Neural progenitor cell (in vitro differentiated cells): Measurements from ENCODE around the gene AUH. TPM values are rescaled to one million over a fixed set of nuclear protein-coding genes. Genes with fewer than 3 reads are reported as not detected.

Experiments used
- DNase-seq: peaks from one replicate; pipeline ENCODE4 v3.0.0-alpha.2; 2016; ENCODE audit warnings: low spot score
- H2AFZ ChIP-seq: fragments of 200-600 bp; sonication (generic); replicated peaks from 2 replicates; pipeline ENCODE4 v1.6.1; 2016; ENCODE audit warnings: antibody characterized with exemption
- H3F3A ChIP-seq: fragments of 200-600 bp; sonication (generic); 2 replicates; pipeline ENCODE4 v1.6.1; 2016; ENCODE audit warnings: antibody characterized with exemption, low read depth
- H3K27ac ChIP-seq: fragments of 200-600 bp; sonication (generic); 2 replicates; pipeline ENCODE4 v1.5.1; 2016; ENCODE audit warnings: mild to moderate bottlenecking
- H3K27me3 ChIP-seq: fragments of 200-600 bp; sonication (generic); 2 replicates; pipeline ENCODE4 v1.6.1; 2016; ENCODE audit warnings: mild to moderate bottlenecking, moderate library complexity
- H3K36me3 ChIP-seq: fragments of 200-600 bp; sonication (generic); 2 replicates; pipeline ENCODE4 v1.5.1; 2016
- H3K4me1 ChIP-seq: fragments of 200-600 bp; sonication (generic); 2 replicates; pipeline ENCODE4 v1.6.1; 2016; ENCODE audit warnings: mixed run types
- H3K4me2 ChIP-seq: fragments of 200-600 bp; sonication (generic); 2 replicates; pipeline ENCODE4 v1.6.1; 2016
- H3K4me3 ChIP-seq: fragments of 200-600 bp; sonication (generic); 2 replicates; pipeline ENCODE4 v1.5.1; 2016
- H3K79me2 ChIP-seq: fragments of 200-600 bp; sonication (generic); 2 replicates; pipeline ENCODE4 v1.6.1; 2016; ENCODE audit warnings: low read depth
- H3K9ac ChIP-seq: fragments of 200-600 bp; sonication (generic); 2 replicates; pipeline ENCODE4 v1.6.1; 2016
- H3K9me3 ChIP-seq: fragments of 200-600 bp; sonication (generic); 2 replicates; pipeline ENCODE4 v1.5.1; 2016; ENCODE audit warnings: low read depth
- H4K20me1 ChIP-seq: fragments of 200-600 bp; sonication (generic); 2 replicates; pipeline ENCODE4 v1.6.1; 2016; ENCODE audit warnings: low read depth
- H3K27ac Mint-ChIP-seq: 3 replicates; pipeline ENCODE4 v1.8.0; 2021; ENCODE audit warnings: mixed read lengths
- H3K27me3 Mint-ChIP-seq: 2 replicates; pipeline ENCODE4 v1.8.0; 2022; ENCODE audit warnings: low read depth, mild to moderate bottlenecking, inconsistent platforms, moderate library complexity, mixed read lengths; ENCODE audit not compliant: insufficient read depth
- H3K36me3 Mint-ChIP-seq: 3 replicates; pipeline ENCODE4 v1.8.0; 2021; ENCODE audit warnings: mixed read lengths
- H3K4me1 Mint-ChIP-seq: 3 replicates; pipeline ENCODE4 v1.8.0; 2021; ENCODE audit warnings: mixed read lengths
- H3K4me3 Mint-ChIP-seq: 3 replicates; pipeline ENCODE4 v1.8.0; 2021; ENCODE audit warnings: mild to moderate bottlenecking, moderate library complexity, mixed read lengths
- H3K9me3 Mint-ChIP-seq: 3 replicates; pipeline ENCODE4 v1.8.0; 2020; ENCODE audit warnings: mixed read lengths
- EZH2 ChIP-seq: fragments of 200-600 bp; sonication (generic); IDR thresholded peaks from 2 replicates; pipeline ENCODE4 v1.6.1; 2017; ENCODE audit warnings: antibody characterized with exemption, mild to moderate bottlenecking, moderate library complexity
- EZH2phosphoT487 ChIP-seq: fragments of 200-600 bp; sonication (generic); IDR thresholded peaks from 2 replicates; pipeline ENCODE4 v1.6.1; 2017; ENCODE audit warnings: antibody characterized with exemption
- total RNA-seq: library from RNA; depleted of rRNA; stranded (reverse); fragments of >200 nt; gene quantifications from 2 replicates; pipeline ENCODE4 v1.2.3, GENCODE V29; 2015; ENCODE audit warnings: low replicate concordance
- TF ChIP-seq, protein P1 (sequence below): fragments of 200-600 bp; sonication (generic); IDR thresholded peaks from 2 replicates; pipeline ENCODE4 v1.5.1; 2017; ENCODE audit warnings: antibody characterized with exemption, mild to moderate bottlenecking

AUH gene
- total RNA-seq, 1 donor from 2014 or later, result 17.3 TPM

DNA sequence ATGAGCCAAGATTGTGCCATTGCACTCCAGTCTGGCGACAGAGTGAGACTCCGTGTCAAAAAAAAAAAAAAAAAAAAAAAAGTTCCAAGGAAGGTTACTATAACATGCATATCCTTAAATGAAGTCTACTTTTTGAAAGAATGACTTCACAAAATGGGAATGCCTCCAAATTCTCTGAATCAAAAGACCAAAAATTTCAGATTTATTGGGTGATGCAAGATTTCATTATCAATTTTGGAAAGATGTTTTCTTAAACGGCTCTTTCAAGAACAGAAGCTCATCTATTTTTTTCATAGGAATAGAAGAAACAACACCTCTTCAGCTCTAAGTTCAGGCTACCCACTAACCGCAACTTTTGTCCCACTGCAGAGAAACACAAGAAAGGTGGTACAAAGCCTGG, 69.9 kb downstream of the AUH start:
- H3K79me2 ChIP-seq, result no peaks in the 10 kb centered on the region
- no peaks in the 10 kb centered on the region for H3F3A ChIP-seq
- TF ChIP-seq EZH2, result no peak
- no peak for TF ChIP-seq EZH2phosphoT487
- TF ChIP-seq, protein P1, sequence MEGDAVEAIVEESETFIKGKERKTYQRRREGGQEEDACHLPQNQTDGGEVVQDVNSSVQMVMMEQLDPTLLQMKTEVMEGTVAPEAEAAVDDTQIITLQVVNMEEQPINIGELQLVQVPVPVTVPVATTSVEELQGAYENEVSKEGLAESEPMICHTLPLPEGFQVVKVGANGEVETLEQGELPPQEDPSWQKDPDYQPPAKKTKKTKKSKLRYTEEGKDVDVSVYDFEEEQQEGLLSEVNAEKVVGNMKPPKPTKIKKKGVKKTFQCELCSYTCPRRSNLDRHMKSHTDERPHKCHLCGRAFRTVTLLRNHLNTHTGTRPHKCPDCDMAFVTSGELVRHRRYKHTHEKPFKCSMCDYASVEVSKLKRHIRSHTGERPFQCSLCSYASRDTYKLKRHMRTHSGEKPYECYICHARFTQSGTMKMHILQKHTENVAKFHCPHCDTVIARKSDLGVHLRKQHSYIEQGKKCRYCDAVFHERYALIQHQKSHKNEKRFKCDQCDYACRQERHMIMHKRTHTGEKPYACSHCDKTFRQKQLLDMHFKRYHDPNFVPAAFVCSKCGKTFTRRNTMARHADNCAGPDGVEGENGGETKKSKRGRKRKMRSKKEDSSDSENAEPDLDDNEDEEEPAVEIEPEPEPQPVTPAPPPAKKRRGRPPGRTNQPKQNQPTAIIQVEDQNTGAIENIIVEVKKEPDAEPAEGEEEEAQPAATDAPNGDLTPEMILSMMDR, result no peak
- H3K4me3 ChIP-seq, result no peak overlapping the region
- H3K4me1 Mint-ChIP-seq, result no peaks in the 10 kb centered on the region
- no peak overlapping the region for H2AFZ ChIP-seq
- H3K9me3 ChIP-seq, result no peaks in the 10 kb centered on the region
- H3K27me3 Mint-ChIP-seq, result no peaks in the 10 kb centered on the region
- no peak overlapping the region for H3K4me2 ChIP-seq
- H3K4me3 Mint-ChIP-seq, result no peak overlapping the region
- no peak overlapping the region for H3K9ac ChIP-seq
- peaks cover 28% of the 10 kb centered on the region for H3K36me3 Mint-ChIP-seq
- no peaks in the 10 kb centered on the region for H3K9me3 Mint-ChIP-seq
- H3K27ac Mint-ChIP-seq, result no peak overlapping the region
- no peak overlapping the region for H3K27ac ChIP-seq
- no peaks in the 10 kb centered on the region for H4K20me1 ChIP-seq
- DNase-seq, result no peak
- no peaks in the 10 kb centered on the region for H3K36me3 ChIP-seq
- H3K4me1 ChIP-seq, result no peaks in the 10 kb centered on the region
- H3K27me3 ChIP-seq, result no peaks in the 10 kb centered on the region

DNA sequence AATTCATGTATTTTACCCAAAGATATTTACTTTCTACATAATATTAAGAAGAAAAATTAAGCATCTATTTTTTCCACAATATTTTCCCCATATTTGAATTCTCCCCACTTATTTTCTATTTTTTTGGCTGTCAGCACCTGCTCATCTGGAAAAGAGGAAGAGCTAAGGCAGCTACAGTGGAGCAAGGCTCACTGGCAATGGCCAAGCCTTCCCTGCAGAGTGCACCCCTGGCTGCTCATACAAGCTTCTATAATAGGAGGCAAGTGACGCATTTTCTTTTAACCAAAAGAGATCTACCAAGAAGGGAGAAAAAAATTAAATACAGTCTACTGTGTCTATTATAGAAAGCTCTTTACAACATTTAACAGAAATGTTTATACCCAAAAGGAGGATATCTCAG, 72.5 kb downstream of the AUH start:
- Mint-ChIP-seq H3K4me3 (no peak overlapping the region), H3K36me3 (peaks cover 22% of the 10 kb centered on the region), H3K27ac (no peak overlapping the region), H3K9me3 (peaks cover 2% of the 10 kb centered on the region), H3K27me3 (no peaks in the 10 kb centered on the region), H3K4me1 (no peaks in the 10 kb centered on the region)
- no peaks in the 10 kb centered on the region for H3K4me1 ChIP-seq
- H3K4me3 ChIP-seq, result no peak overlapping the region
- no peaks in the 10 kb centered on the region for H4K20me1 ChIP-seq
- no peak for TF ChIP-seq EZH2
- TF ChIP-seq, protein P1, result no peak
- TF ChIP-seq EZH2phosphoT487, result no peak
- H3K27me3 ChIP-seq, result no peaks in the 10 kb centered on the region
- DNase-seq, result no peak
- H3K4me2 ChIP-seq, result no peak overlapping the region
- H3K9ac ChIP-seq, result no peak overlapping the region
- H3K79me2 ChIP-seq, result no peaks in the 10 kb centered on the region
- H3F3A ChIP-seq, result no peaks in the 10 kb centered on the region
- H3K27ac ChIP-seq, result no peak overlapping the region
- no peaks in the 10 kb centered on the region for H3K36me3 ChIP-seq
- no peak overlapping the region for H2AFZ ChIP-seq
- no peaks in the 10 kb centered on the region for H3K9me3 ChIP-seq

DNA sequence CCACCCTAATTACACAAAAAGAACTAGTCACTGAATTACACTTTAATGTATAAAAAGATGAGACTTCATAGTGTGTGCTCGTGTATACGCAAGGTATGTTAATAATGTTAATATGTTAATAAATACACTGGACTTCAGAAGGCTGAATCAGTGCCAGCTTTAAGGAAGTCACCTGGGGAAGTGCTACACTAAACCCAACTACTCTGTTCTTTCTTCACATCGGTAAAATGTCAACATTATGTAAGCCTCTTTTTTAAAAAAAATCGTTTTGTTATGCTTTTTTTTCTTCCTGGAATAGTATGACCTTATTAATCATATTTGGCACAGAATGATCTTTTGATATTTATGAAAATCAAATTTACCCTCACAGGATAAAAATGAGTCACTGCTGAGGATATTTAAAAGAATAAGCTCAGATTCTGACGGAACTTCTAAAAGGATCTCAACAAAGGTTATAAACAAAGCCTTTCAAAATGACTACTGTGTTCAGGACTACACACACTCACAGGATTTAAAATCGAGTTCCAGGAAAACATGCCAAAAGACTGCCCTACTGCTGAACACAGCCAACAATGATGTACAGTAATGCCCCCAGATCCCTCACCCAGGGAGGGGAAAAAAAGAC, 75.9 kb downstream of the AUH start:
- Histone ChIP-seq H3K4me3 (no peak overlapping the region), H3K79me2 (no peaks in the 10 kb centered on the region), H3K27me3 (no peaks in the 10 kb centered on the region), H4K20me1 (no peaks in the 10 kb centered on the region), H3K4me2 (no peak overlapping the region), H3K27ac (no peak overlapping the region), H3K9ac (no peak overlapping the region), H3K36me3 (no peaks in the 10 kb centered on the region), H3K9me3 (no peaks in the 10 kb centered on the region), H3K4me1 (no peaks in the 10 kb centered on the region), H3F3A (no peaks in the 10 kb centered on the region), H2AFZ (no peak overlapping the region)
- TF ChIP-seq, protein P1, result no peak
- TF ChIP-seq EZH2 (no peak), EZH2phosphoT487 (no peak)
- Mint-ChIP-seq H3K9me3 (peaks cover 2% of the 10 kb centered on the region), H3K4me1 (no peaks in the 10 kb centered on the region), H3K27me3 (no peaks in the 10 kb centered on the region), H3K4me3 (no peak overlapping the region), H3K36me3 (peaks cover 2% of the 10 kb centered on the region), H3K27ac (no peak overlapping the region)
- no peak for DNase-seq
